IMR-90 (cell line): ENCODE data around the gene C19orf53.

Experiments
- CTCF ChIP-seq: conservative IDR thresholded peaks from 2 replicates; pipeline ENCODE4 v1.5.1; 2012; ENCODE audit warnings: mild to moderate bottlenecking, low read depth, low read length, improper control_type of control experiment
- MAZ ChIP-seq: IDR thresholded peaks from 2 replicates; pipeline ENCODE4 v1.6.1; 2012; ENCODE audit warnings: low read depth, mild to moderate bottlenecking, low read length, improper control_type of control experiment, moderate library complexity, borderline replicate concordance

GRCh38 chr19:13788991-13789390 lies 14.7 kb downstream of the C19orf53 start:
- TF ChIP-seq MAZ (peak; percentile 50; the same call in 1 of the 2 replicates), CTCF (no peak)
